PC-9 (cell line): Measurements from ENCODE around the gene IL16.

Source experiments
- CTCF ChIP-seq: fragments of 200-600 bp; sonication (generic); conservative IDR thresholded peaks from 2 replicates; pipeline ENCODE4 v1.6.1; 2017; ENCODE audit warnings: mixed run types, antibody characterized with exemption, mild to moderate bottlenecking, moderate library complexity
- EZH2 ChIP-seq: fragments of 200-600 bp; sonication (generic); IDR thresholded peaks from 2 replicates; pipeline ENCODE4 v1.8.0; 2017; ENCODE audit warnings: antibody characterized with exemption, low read depth

DNA sequence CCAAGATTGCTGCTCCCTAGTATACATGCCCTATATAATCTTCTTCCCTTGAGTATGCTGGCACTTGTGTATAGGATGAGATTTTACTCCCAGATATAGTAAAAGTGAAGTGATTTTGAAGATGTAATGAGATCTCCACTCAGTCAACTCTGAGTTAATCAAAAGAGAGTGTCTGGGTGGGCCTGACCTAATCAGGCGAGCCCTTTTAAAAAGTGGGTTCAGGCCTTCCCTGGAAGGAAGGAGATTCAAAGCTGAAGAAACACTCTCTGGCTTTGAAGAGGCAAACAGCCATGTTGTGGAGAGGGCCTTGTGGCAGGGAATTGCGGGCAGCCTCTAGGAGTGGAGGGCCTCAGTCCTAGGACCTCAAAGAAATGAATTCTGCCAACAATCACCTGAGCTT, 132.8 kb downstream of the IL16 start:
- no peak for TF ChIP-seq CTCF
- TF ChIP-seq EZH2 = no peak
